Stimulated activated CD4-positive, alpha-beta T cell treated with anti-CD3 and anti-CD28 coated beads, Interleukin-1b, Interleukin-23, amount 100 ng/mL, for 24 hours (primary cell): ENCODE measurements around the gene AFF2.

Experiments used
- DNase-seq, 4 experiments: peaks; one replicate each; pipeline ENCODE4 v3.0.0-alpha.2; 2020; ENCODE audit warnings: low read depth in 4 of 4, low spot score in 1 of 4

The AFF2 gene

GRCh38 chrX:148722966-148723365 lies 222.5 kb downstream of the AFF2 start:
- no peak for DNase-seq

- no peak for DNase-seq
Measured at GRCh38 chrX:148723551-148723950, 223.1 kb downstream of the AFF2 start.

- no peak for DNase-seq
Measured at GRCh38 chrX:148728901-148729300, 228.5 kb downstream of the AFF2 start.

- no peak for DNase-seq
Measured at GRCh38 chrX:148732743-148733142, 232.3 kb downstream of the AFF2 start.

GRCh38 chrX:148741441-148741840 lies 241.0 kb downstream of the AFF2 start:
- no peak for DNase-seq

GRCh38 chrX:148755111-148755510 lies 254.7 kb downstream of the AFF2 start:
- no peak for DNase-seq

GRCh38 chrX:148763896-148764295 lies 263.5 kb downstream of the AFF2 start:
- no peak for DNase-seq

- DNase-seq = no peak
Measured at GRCh38 chrX:148768296-148768695, 267.9 kb downstream of the AFF2 start.

- no peak for DNase-seq
Measured at GRCh38 chrX:148771440-148771839, 271.0 kb downstream of the AFF2 start.

GRCh38 chrX:148774276-148774675 lies 273.9 kb downstream of the AFF2 start:
- no peak for DNase-seq

- no peak for DNase-seq
Measured at GRCh38 chrX:148784137-148784536, 283.7 kb downstream of the AFF2 start.

GRCh38 chrX:148784856-148785255 lies 284.4 kb downstream of the AFF2 start:
- DNase-seq = no peak

- no peak for DNase-seq
Measured at GRCh38 chrX:148785256-148785655, 284.8 kb downstream of the AFF2 start.

- no peak for DNase-seq
Measured at GRCh38 chrX:148788449-148788848, 288.0 kb downstream of the AFF2 start.

GRCh38 chrX:148794350-148794749 lies 293.9 kb downstream of the AFF2 start:
- no peak for DNase-seq

GRCh38 chrX:148804579-148805355 lies 304.4 kb downstream of the AFF2 start:
- no peak for DNase-seq

GRCh38 chrX:148806145-148806870 lies 305.9 kb downstream of the AFF2 start:
- DNase-seq = no peak

- DNase-seq = no peak
Measured at GRCh38 chrX:148808833-148809232, 308.4 kb downstream of the AFF2 start.

- no peak for DNase-seq
Measured at GRCh38 chrX:148811236-148811635, 310.8 kb downstream of the AFF2 start.

GRCh38 chrX:148813422-148813821 lies 313.0 kb downstream of the AFF2 start:
- no peak for DNase-seq

- DNase-seq = no peak
Measured at GRCh38 chrX:148813967-148814366, 313.6 kb downstream of the AFF2 start.

- DNase-seq = no peak
Measured at GRCh38 chrX:148815218-148815961, 315.0 kb downstream of the AFF2 start.
